OCI-LY3 (cell line): ENCODE data around the gene SERPINB5.

Experiments
- CTCF ChIP-seq: fragments of 200-600, 300-600 bp; sonication (generic); IDR thresholded peaks from 2 replicates; pipeline ENCODE4 v1.5.1; 2014; ENCODE audit warnings: antibody characterized with exemption, low read length, low read depth
- EZH2phosphoT487 ChIP-seq: fragments of 200-600 bp; shearing (Covaris generic); IDR thresholded peaks from 2 replicates; pipeline ENCODE4 v1.6.1; 2018; ENCODE audit warnings: antibody characterized with exemption, mixed run types, low read depth

DNA sequence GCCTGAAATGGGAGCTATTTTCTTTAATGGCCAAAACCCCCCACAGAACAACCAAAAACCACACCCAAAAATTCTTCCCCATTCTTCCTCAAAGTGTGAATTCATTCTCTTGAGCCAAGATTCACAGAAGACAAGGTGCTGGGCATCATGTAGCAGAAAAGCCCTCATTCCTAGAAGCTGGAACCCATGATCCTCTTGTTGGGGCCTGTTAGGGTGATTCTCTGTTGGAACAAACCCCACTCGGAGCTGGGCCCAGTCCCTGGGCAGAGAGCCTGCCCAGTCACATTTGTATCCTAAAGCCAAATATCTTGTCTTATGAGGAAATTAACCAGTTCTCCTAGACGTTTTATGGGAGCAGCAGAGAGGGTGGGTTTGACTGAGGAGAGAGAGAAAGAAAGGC is 31.7 kb upstream of the SERPINB5 start:
- no peak for TF ChIP-seq CTCF
- no peak for TF ChIP-seq EZH2phosphoT487
